ENCODE results near the gene P4HA1.

Gene P4HA1

DNA sequence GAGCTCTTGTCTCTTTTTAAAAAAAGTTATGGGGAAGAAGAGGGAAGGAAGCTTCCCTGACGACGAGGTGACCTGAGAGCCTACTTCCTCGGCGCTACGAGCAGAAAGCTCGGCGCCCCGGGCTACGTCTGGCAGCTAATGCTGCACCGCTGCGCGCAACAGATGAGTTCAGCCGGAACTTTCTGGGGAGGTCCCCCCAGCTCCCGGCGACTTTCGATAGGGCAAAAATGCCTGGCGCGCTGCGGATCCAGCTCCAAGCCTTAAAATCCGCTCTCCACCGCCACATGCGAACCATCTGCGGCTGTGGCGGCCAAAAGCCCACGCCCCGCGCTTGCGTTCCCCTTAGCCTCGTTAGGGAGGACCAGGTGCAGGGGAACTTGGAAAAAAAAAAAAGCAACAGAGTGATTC is 621 bp downstream of the P4HA1 start:
- no peak for TF ChIP-seq RARB (CRISPR knock-in tag; IDR thresholded peaks at IDR 0.05)
- no peak for TF ChIP-seq ESRRG (CRISPR knock-in tag; IDR thresholded peaks at IDR 0.05)
- no peak for TF ChIP-seq BACH2 (CRISPR knock-in tag; IDR thresholded peaks at IDR 0.05; ENCODE audit: borderline replicate concordance)
- no peak for TF ChIP-seq PPARA (CRISPR knock-in tag; IDR thresholded peaks at IDR 0.05; ENCODE audit: borderline replicate concordance)
- TF ChIP-seq ZNF8 (CRISPR knock-in tag; IDR thresholded peaks at IDR 0.05), result no peak
- no peak for TF ChIP-seq ZNF565 (CRISPR knock-in tag; conservative IDR thresholded peaks at IDR 0.05; ENCODE audit: low read depth)
- peak; percentile 70 for ATAC-seq

DNA sequence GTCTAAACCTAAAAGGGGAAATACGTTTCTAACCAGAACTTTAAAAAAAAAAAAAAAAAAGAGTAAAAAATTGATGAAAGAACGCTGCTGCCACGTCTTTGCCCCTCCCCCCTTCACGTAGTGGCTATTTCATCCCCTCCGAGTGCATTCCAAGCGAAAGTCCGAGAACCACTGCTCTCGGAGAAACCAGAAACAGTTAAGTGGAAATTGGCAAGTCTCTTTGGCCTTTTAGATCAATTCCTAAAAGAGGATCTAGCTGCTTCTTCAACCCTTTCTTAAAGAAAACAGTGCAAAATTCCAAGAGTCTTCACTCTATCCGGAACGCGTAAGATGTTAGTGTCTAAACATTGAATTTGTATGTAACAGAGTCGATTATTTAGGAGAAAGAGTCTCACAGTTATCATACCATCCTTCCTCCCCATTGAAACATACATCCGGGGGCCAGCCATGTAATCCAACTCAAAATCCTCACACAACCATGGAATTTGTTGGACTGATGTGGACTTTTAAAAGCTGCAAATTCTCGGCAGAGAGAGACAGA is 1.1 kb downstream of the P4HA1 start:
- ATAC-seq, result peak; percentile 21
- TF ChIP-seq CSDC2 (CRISPR knock-in tag; IDR thresholded peaks at IDR 0.05) (no peak), ARNTL (CRISPR knock-in tag; IDR thresholded peaks at IDR 0.05; ENCODE audit: borderline replicate concordance, low read depth) (no peak), BACH2 (CRISPR knock-in tag; IDR thresholded peaks at IDR 0.05; ENCODE audit: borderline replicate concordance) (no peak)

DNA sequence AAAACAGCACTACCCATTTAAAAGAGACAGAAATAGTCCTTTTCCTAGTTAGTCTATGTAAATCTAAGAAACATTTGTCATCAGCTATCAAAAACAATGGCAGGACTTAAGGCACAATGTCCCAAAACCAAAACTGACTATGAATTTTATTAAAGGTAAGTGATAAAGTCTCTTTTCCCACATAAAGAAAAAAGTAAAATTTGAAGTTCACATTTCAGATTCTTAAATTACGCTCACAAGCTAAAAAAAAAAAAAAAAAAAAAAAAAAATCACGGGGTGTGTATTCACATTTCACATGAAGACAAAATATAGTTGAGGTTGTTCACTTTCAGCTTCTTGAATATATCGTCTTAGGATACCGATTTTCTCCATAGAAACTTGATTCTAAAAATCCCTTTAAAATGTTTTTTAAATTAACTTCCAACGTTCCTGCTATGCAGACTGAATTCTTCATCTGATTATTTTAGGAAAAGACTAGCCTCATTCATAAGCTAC is 1.6 kb downstream of the P4HA1 start:
- no peak for ATAC-seq
- TF ChIP-seq RARB (CRISPR knock-in tag; IDR thresholded peaks at IDR 0.05) (no peak), ZC3H10 (CRISPR knock-in tag; IDR thresholded peaks at IDR 0.05) (no peak), ZFP30 (CRISPR knock-in tag; IDR thresholded peaks at IDR 0.05) (no peak), OSR1 (CRISPR knock-in tag; IDR thresholded peaks at IDR 0.05) (no peak), ARNTL (CRISPR knock-in tag; IDR thresholded peaks at IDR 0.05; ENCODE audit: borderline replicate concordance, low read depth) (no peak), TCF4 (CRISPR knock-in tag; IDR thresholded peaks at IDR 0.05; ENCODE audit: borderline replicate concordance) (no peak), PPARA (CRISPR knock-in tag; IDR thresholded peaks at IDR 0.05; ENCODE audit: borderline replicate concordance) (no peak), BACH2 (CRISPR knock-in tag; IDR thresholded peaks at IDR 0.05; ENCODE audit: borderline replicate concordance) (no peak), ISL1 (CRISPR knock-in tag; IDR thresholded peaks at IDR 0.05) (no peak), GLIS3 (CRISPR knock-in tag; IDR thresholded peaks at IDR 0.05) (no peak), ZNF8 (CRISPR knock-in tag; IDR thresholded peaks at IDR 0.05) (no peak), ZNF70 (CRISPR knock-in tag; IDR thresholded peaks at IDR 0.05) (no peak)
- TF ChIP-seq, protein P1, sequence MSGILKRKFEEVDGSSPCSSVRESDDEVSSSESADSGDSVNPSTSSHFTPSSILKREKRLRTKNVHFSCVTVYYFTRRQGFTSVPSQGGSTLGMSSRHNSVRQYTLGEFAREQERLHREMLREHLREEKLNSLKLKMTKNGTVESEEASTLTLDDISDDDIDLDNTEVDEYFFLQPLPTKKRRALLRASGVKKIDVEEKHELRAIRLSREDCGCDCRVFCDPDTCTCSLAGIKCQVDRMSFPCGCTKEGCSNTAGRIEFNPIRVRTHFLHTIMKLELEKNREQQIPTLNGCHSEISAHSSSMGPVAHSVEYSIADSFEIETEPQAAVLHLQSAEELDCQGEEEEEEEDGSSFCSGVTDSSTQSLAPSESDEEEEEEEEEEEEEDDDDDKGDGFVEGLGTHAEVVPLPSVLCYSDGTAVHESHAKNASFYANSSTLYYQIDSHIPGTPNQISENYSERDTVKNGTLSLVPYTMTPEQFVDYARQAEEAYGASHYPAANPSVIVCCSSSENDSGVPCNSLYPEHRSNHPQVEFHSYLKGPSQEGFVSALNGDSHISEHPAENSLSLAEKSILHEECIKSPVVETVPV (CRISPR knock-in tag; IDR thresholded peaks at IDR 0.05), result no peak
- TF ChIP-seq, protein P2, sequence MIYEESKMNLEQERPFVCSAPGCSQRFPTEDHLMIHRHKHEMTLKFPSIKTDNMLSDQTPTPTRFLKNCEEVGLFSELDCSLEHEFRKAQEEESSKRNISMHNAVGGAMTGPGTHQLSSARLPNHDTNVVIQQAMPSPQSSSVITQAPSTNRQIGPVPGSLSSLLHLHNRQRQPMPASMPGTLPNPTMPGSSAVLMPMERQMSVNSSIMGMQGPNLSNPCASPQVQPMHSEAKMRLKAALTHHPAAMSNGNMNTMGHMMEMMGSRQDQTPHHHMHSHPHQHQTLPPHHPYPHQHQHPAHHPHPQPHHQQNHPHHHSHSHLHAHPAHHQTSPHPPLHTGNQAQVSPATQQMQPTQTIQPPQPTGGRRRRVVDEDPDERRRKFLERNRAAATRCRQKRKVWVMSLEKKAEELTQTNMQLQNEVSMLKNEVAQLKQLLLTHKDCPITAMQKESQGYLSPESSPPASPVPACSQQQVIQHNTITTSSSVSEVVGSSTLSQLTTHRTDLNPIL (CRISPR knock-in tag; IDR thresholded peaks at IDR 0.05; ENCODE audit: low read depth), result no peak
- TF ChIP-seq, protein P3, sequence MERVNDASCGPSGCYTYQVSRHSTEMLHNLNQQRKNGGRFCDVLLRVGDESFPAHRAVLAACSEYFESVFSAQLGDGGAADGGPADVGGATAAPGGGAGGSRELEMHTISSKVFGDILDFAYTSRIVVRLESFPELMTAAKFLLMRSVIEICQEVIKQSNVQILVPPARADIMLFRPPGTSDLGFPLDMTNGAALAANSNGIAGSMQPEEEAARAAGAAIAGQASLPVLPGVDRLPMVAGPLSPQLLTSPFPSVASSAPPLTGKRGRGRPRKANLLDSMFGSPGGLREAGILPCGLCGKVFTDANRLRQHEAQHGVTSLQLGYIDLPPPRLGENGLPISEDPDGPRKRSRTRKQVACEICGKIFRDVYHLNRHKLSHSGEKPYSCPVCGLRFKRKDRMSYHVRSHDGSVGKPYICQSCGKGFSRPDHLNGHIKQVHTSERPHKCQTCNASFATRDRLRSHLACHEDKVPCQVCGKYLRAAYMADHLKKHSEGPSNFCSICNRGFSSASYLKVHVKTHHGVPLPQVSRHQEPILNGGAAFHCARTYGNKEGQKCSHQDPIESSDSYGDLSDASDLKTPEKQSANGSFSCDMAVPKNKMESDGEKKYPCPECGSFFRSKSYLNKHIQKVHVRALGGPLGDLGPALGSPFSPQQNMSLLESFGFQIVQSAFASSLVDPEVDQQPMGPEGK (CRISPR knock-in tag; IDR thresholded peaks at IDR 0.05; ENCODE audit: borderline replicate concordance), result no peak
- TF ChIP-seq, protein P4, sequence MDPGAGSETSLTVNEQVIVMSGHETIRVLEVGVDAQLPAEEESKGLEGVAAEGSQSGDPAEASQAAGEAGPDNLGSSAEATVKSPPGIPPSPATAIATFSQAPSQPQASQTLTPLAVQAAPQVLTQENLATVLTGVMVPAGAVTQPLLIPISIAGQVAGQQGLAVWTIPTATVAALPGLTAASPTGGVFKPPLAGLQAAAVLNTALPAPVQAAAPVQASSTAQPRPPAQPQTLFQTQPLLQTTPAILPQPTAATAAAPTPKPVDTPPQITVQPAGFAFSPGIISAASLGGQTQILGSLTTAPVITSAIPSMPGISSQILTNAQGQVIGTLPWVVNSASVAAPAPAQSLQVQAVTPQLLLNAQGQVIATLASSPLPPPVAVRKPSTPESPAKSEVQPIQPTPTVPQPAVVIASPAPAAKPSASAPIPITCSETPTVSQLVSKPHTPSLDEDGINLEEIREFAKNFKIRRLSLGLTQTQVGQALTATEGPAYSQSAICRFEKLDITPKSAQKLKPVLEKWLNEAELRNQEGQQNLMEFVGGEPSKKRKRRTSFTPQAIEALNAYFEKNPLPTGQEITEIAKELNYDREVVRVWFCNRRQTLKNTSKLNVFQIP (CRISPR knock-in tag; IDR thresholded peaks at IDR 0.05; ENCODE audit: borderline replicate concordance, low read depth), result no peak
- TF ChIP-seq, protein P5, sequence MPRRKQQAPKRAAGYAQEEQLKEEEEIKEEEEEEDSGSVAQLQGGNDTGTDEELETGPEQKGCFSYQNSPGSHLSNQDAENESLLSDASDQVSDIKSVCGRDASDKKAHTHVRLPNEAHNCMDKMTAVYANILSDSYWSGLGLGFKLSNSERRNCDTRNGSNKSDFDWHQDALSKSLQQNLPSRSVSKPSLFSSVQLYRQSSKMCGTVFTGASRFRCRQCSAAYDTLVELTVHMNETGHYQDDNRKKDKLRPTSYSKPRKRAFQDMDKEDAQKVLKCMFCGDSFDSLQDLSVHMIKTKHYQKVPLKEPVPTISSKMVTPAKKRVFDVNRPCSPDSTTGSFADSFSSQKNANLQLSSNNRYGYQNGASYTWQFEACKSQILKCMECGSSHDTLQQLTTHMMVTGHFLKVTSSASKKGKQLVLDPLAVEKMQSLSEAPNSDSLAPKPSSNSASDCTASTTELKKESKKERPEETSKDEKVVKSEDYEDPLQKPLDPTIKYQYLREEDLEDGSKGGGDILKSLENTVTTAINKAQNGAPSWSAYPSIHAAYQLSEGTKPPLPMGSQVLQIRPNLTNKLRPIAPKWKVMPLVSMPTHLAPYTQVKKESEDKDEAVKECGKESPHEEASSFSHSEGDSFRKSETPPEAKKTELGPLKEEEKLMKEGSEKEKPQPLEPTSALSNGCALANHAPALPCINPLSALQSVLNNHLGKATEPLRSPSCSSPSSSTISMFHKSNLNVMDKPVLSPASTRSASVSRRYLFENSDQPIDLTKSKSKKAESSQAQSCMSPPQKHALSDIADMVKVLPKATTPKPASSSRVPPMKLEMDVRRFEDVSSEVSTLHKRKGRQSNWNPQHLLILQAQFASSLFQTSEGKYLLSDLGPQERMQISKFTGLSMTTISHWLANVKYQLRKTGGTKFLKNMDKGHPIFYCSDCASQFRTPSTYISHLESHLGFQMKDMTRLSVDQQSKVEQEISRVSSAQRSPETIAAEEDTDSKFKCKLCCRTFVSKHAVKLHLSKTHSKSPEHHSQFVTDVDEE (CRISPR knock-in tag; IDR thresholded peaks at IDR 0.05), result no peak

Data from SK-N-SH treated with all-trans-retinoic acid at 6 μM for 48 hours (cell line).